ENCODE measurements around the gene UCP2. TPM values are rescaled to one million over a fixed set of nuclear protein-coding genes. Genes with fewer than 3 reads are reported as not detected.
"Not testable (repeated sequence)": the region's sequence is repeated elsewhere in the genome, so short reads cannot be mapped to it uniquely, and the experiment has no call there.

UCP2 gene
- total RNA-seq, 4 donors from 2014 or later: 36.7 to 57.6 (median 39.6) TPM

DNA sequence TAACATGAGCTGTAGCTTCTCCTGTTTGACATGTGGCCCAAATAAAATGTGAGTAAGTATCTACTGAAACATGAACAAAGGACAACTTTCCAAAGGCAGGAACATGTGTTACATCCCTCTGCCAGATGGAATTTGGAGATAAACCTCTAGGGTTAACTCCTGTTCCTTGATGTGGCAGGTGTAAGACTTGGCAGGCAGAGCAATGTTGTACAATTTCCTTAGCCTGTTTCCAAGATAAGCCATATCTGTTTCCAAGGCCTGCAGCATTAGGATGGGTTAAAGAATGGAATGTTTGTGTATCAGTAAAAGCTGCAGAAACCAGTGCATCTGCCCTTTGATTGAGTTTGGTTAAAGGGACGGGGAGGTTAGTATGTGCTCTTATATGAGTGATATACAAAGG lies 40.6 kb downstream of the UCP2 start:
- peaks cover 0 to 13% (median 4%) of the 10 kb centered on the region in 4 donors for H3K4me1 ChIP-seq
- H3K9me3 ChIP-seq: peaks cover 4 to 5% of the 10 kb centered on the region in 2 donors
- in situ Hi-C loops (cut with MboI; ENCODE audit: low pct_ligation_motif_present in 1 of 4, low pct_unique_long_range_greater_than_20kb in 1 of 4, low sequenced_read_pairs in 3 of 4) (no loop called here), intact Hi-C loops (cut with DNase I; ENCODE audit: low total_unique reads) (no loop called here)
- TF ChIP-seq EP300 (IDR thresholded peaks at IDR 0.05; ENCODE audit: low read depth) (no peak), POLR2A (IDR thresholded peaks at IDR 0.05) (no peak), POLR2AphosphoS5 (IDR thresholded peaks at IDR 0.05) (no peak)
- TF ChIP-seq, protein P1, sequence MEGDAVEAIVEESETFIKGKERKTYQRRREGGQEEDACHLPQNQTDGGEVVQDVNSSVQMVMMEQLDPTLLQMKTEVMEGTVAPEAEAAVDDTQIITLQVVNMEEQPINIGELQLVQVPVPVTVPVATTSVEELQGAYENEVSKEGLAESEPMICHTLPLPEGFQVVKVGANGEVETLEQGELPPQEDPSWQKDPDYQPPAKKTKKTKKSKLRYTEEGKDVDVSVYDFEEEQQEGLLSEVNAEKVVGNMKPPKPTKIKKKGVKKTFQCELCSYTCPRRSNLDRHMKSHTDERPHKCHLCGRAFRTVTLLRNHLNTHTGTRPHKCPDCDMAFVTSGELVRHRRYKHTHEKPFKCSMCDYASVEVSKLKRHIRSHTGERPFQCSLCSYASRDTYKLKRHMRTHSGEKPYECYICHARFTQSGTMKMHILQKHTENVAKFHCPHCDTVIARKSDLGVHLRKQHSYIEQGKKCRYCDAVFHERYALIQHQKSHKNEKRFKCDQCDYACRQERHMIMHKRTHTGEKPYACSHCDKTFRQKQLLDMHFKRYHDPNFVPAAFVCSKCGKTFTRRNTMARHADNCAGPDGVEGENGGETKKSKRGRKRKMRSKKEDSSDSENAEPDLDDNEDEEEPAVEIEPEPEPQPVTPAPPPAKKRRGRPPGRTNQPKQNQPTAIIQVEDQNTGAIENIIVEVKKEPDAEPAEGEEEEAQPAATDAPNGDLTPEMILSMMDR (IDR thresholded peaks at IDR 0.05): no peak
- no peaks in the 10 kb centered on the region for H3K27me3 ChIP-seq
- no peak overlapping the region for H3K4me3 ChIP-seq
- WGBS, 2 donors (ENCODE audit: low coverage in 1 of 2): 60 to 72% methylated on average over 1 of the region's 1 CpG
- no peak for DNase-seq
- H3K36me3 ChIP-seq: no peaks in the 10 kb centered on the region
- H3K27ac ChIP-seq: no peak overlapping the region

DNA sequence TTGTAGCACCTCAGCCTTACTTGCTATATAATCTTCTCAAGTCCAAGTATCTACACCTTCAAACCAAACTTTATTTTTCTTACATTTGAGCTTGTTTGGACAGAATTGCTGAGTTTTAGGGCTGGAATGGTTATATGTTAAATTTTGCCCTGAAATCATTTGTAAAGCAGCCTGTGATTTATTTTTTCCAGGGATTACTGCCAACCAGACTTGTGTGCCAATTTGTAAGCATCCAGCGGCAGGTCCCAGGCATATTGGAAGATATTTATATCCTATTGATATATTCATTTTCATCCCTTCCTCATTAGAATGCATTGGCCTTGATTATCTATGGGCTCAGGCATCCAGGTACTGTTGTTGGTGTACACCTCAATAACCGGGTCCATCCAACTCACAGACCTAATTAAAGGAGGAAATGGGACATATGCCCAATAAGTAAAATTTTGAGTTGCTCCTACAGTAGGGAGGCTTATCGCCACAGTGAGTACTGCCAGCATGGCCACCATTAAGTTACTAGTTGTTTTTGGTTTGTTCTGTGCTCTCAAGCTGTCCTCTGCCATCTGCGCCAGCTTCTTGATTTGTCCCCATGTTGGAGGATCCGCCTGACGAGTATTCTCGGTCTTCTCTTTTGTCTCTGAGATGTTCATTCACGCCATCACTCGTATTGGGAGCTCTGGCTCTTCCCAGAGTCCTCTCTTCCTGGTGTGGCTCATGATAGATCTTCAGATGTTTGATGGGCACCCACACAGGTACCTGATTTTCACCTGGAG lies 41.7 kb downstream of the UCP2 start:
- intact Hi-C loops (cut with DNase I; ENCODE audit: low total_unique reads): no loop called here
- peaks cover 4 to 5% of the 10 kb centered on the region in 2 donors for H3K9me3 ChIP-seq

DNA sequence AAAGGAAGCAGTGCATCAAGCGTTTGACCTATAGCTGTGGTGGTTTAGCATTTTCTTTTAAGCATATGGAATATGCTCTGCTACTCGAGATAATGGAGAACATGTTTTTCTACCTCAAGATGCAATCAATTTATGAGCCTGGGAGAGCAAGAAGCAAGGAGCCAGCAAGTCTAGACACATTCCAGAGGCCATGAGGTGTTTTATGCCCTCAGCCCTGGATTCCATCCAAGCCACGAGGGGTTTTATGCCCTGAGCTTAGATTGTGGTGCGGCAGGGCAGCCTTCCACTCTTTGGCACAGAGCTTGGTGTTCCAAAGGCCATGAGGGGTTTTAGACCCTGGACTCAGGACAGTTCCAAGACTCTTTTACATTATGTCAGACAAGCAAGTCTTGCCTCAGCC lies 43.5 kb downstream of the UCP2 start:
- no peaks in the 10 kb centered on the region for H3K36me3 ChIP-seq
- no peak overlapping the region for H3K4me3 ChIP-seq
- TF ChIP-seq EP300 (IDR thresholded peaks at IDR 0.05; ENCODE audit: low read depth) (no peak), POLR2AphosphoS5 (IDR thresholded peaks at IDR 0.05) (no peak), POLR2A (IDR thresholded peaks at IDR 0.05) (no peak)
- TF ChIP-seq, protein P1 (IDR thresholded peaks at IDR 0.05): no peak
- in situ Hi-C loops (cut with MboI; ENCODE audit: low pct_ligation_motif_present in 1 of 4, low pct_unique_long_range_greater_than_20kb in 1 of 4, low sequenced_read_pairs in 3 of 4) (no loop called here), intact Hi-C loops (cut with DNase I; ENCODE audit: low total_unique reads) (no loop called here)
- no peaks in the 10 kb centered on the region for H3K27me3 ChIP-seq
- no peaks in the 10 kb centered on the region for H3K4me1 ChIP-seq
- DNase-seq: no peak
- H3K27ac ChIP-seq: no peak overlapping the region
- 57 to 91% methylated on average over 2 to 4 of the region's 4 CpGs for WGBS, 2 donors (ENCODE audit: low coverage in 1 of 2)
- H3K9me3 ChIP-seq: peaks cover 4 to 5% of the 10 kb centered on the region in 2 donors

More for the DNA sequence above, 41.7 kb downstream of the UCP2 start:
- no peak for DNase-seq
- in situ Hi-C loops (cut with MboI; ENCODE audit: low pct_ligation_motif_present in 1 of 4, low pct_unique_long_range_greater_than_20kb in 1 of 4, low sequenced_read_pairs in 3 of 4): no loop called here
- no peaks in the 10 kb centered on the region for H3K27me3 ChIP-seq
- 91 to 94% methylated on average over 7 to 9 of the region's 9 CpGs for WGBS, 2 donors (ENCODE audit: low coverage in 1 of 2)
- H3K4me1 ChIP-seq: peaks cover 0 to 13% (median 4%) of the 10 kb centered on the region in 4 donors
- TF ChIP-seq POLR2A (IDR thresholded peaks at IDR 0.05) (no peak), POLR2AphosphoS5 (IDR thresholded peaks at IDR 0.05) (no peak)
- no peaks in the 10 kb centered on the region for H3K36me3 ChIP-seq
- no peak overlapping the region for H3K27ac ChIP-seq
- H3K4me3 ChIP-seq: no peak overlapping the region

DNA sequence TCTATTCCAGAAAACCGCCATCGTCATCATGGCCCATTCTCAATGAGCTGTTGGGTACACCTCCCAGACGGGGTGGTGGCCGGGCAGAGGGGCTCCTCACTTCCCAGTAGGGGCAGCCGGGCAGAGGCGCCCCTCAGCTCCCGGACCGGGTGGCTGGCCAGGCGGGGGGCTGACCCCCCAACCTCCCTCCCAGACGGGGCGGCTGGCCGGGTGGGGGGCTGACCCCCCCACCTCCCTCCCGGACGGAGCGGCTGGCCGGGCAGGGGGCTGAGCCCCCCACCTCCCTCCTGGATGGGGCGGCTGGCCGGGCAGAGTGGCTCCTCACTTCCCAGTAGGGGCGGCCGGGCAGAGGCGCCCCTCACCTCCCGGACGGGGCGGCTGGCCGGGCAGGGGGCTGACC lies 46.6 kb downstream of the UCP2 start:
- H3K27me3 ChIP-seq; H3K27ac ChIP-seq; H3K9me3 ChIP-seq; DNase-seq; H3K36me3 ChIP-seq; in situ Hi-C loops (cut with MboI; ENCODE audit: low pct_ligation_motif_present in 1 of 4, low pct_unique_long_range_greater_than_20kb in 1 of 4, low sequenced_read_pairs in 3 of 4); H3K4me1 ChIP-seq; H3K4me3 ChIP-seq; intact Hi-C loops (cut with DNase I; ENCODE audit: low total_unique reads): not testable (repeated sequence)
- 93% methylated on average over 10 of the region's 25 CpGs; no CpG with 5 or more reads in 1 of the 2 donors for WGBS, 2 donors (ENCODE audit: low coverage in 1 of 2)

DNA sequence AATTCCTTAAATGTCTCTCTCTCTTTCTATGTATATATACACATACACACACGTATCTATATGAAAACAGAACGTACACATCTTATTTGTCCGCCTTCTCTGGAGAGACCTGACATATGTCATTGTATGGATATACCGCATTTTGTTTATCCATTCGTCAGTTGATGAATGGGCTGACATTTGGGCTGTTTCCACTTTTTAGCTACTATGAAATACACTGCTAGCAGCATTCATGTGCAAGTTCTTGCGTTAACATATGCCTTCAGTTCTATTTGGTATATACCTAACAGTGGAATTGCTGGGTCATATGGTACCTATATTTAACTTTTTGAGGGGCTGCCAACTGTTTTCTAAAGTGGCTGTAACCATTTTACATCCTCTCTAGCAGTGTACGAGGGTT lies 49.9 kb downstream of the UCP2 start:
- 87 to 90% methylated on average over 7 of the region's 7 CpGs for WGBS, 2 donors (ENCODE audit: low coverage in 1 of 2)
- intact Hi-C loops (cut with DNase I; ENCODE audit: low total_unique reads): no loop called here
- DNase-seq: no peak
- Histone ChIP-seq H3K9me3 (no peaks in the 10 kb centered on the region), H3K36me3 (peaks cover 0 to 13% (median 6%) of the 10 kb centered on the region in 4 donors), H3K27ac (no peak overlapping the region), H3K4me3 (no peak overlapping the region), H3K4me1 (peaks cover 0 to 8% (median 0%) of the 10 kb centered on the region in 4 donors), H3K27me3 (no peaks in the 10 kb centered on the region)
- TF ChIP-seq, protein P1 (IDR thresholded peaks at IDR 0.05): no peak
- TF ChIP-seq EP300 (IDR thresholded peaks at IDR 0.05; ENCODE audit: low read depth): no peak
- TF ChIP-seq POLR2A (IDR thresholded peaks at IDR 0.05): no peak
- TF ChIP-seq POLR2AphosphoS5 (IDR thresholded peaks at IDR 0.05): no peak
- in situ Hi-C loops (cut with MboI; ENCODE audit: low pct_ligation_motif_present in 1 of 4, low pct_unique_long_range_greater_than_20kb in 1 of 4, low sequenced_read_pairs in 3 of 4): no loop called here

All from transverse colon (tissue), 4 donors.